A673 (cell line): ENCODE data around the gene MSANTD1. TPM values are rescaled to one million over a fixed set of nuclear protein-coding genes. Genes with fewer than 3 reads are reported as not detected.

Experiments used
- BruUV-seq: library from RNA; stranded (reverse); fragments of 400-500 nt; replicated peaks from 2 replicates; lab custom pipeline; 2021; lab: Mats Ljungman, UMichigan
- CTCF ChIA-PET: fragments of 300-600 bp; sonication (Branson Sonifier 250); formaldehyde crosslinking; loops from one replicate; lab custom pipeline; 2022; ENCODE audit warnings: antibody characterized with exemption; lab: Charles Lee
- POLR2A ChIA-PET: fragments of 300-600 bp; sonication (Branson Sonifier 250); formaldehyde crosslinking; loops from one replicate; lab custom pipeline; 2022; ENCODE audit warnings: antibody characterized with exemption; ENCODE audit not compliant: low non-redundant PET; lab: Charles Lee
- DNase-seq: peaks from one replicate; pipeline ENCODE4 v3.0.0-alpha.2; 2015; ENCODE audit warnings: low spot score
- H3K27ac ChIP-seq: fragments of 200-600 bp; sonication (generic); 2 replicates; pipeline ENCODE4 v1.5.1; 2016; ENCODE audit warnings: mixed run types, low read depth, mild to moderate bottlenecking, mixed read lengths, antibody characterized with exemption, low read length; ENCODE audit not compliant: poor library complexity, severe bottlenecking
- H3K27me3 ChIP-seq: fragments of 200-600 bp; sonication (generic); replicated peaks from 2 replicates; pipeline ENCODE4 v1.6.1; 2017; ENCODE audit warnings: mixed run types, low read depth, mild to moderate bottlenecking, mixed read lengths, antibody characterized with exemption, low read length; ENCODE audit not compliant: insufficient read depth, poor library complexity
- H3K36me3 ChIP-seq: fragments of 200-600 bp; sonication (generic); 2 replicates; pipeline ENCODE4 v1.6.1; 2016; ENCODE audit warnings: mixed run types, mild to moderate bottlenecking, mixed read lengths, antibody characterized with exemption, low read length; ENCODE audit not compliant: insufficient read depth, poor library complexity, severe bottlenecking
- H3K4me1 ChIP-seq: fragments of 200-600 bp; sonication (generic); 2 replicates; pipeline ENCODE4 v1.6.1; 2017; ENCODE audit warnings: mixed run types, mild to moderate bottlenecking, mixed read lengths, antibody characterized with exemption, low read length; ENCODE audit not compliant: insufficient read depth, poor library complexity, severe bottlenecking
- H3K4me3 ChIP-seq: fragments of 200-600 bp; sonication (generic); 2 replicates; pipeline ENCODE4 v1.5.1; 2016; ENCODE audit warnings: low read depth, mixed run types, mild to moderate bottlenecking, mixed read lengths, low read length; ENCODE audit not compliant: poor library complexity, severe bottlenecking
- H3K9me3 ChIP-seq: fragments of 200-600 bp; sonication (generic); 2 replicates; pipeline ENCODE4 v1.6.1; 2016; ENCODE audit warnings: mixed run types, low read depth, mild to moderate bottlenecking, mixed read lengths, antibody characterized with exemption, low read length; ENCODE audit not compliant: poor library complexity, severe bottlenecking
- EZH2 ChIP-seq: fragments of 200-600 bp; sonication (generic); IDR thresholded peaks from 2 replicates; pipeline ENCODE4 v1.6.1; 2017; ENCODE audit warnings: borderline replicate concordance, low read depth, mild to moderate bottlenecking, mixed read lengths, antibody characterized with exemption, low read length; ENCODE audit not compliant: poor library complexity, severe bottlenecking
- intact Hi-C: fragments of 100-400 bp; cut with micrococcal nuclease; formaldehyde crosslinking; loops from one replicate; pipeline ENCODE4 v1.10.0; 2022; ENCODE audit not compliant: unreplicated experiment
- total RNA-seq: library from RNA; stranded (reverse); gene quantifications from 2 replicates; pipeline ENCODE4 v1.2.3, GENCODE V29; 2021
- TF ChIP-seq, protein P1 (sequence below): fragments of 300-800, 200-600 bp; sonication (generic); conservative IDR thresholded peaks from 2 replicates; pipeline ENCODE4 v1.5.1; 2017; ENCODE audit warnings: low read depth, mild to moderate bottlenecking, antibody characterized with exemption, low read length, moderate library complexity, mixed read lengths

The MSANTD1 gene
- total RNA-seq, 1 experiment from 2014 or later, result 2.3 TPM

DNA sequence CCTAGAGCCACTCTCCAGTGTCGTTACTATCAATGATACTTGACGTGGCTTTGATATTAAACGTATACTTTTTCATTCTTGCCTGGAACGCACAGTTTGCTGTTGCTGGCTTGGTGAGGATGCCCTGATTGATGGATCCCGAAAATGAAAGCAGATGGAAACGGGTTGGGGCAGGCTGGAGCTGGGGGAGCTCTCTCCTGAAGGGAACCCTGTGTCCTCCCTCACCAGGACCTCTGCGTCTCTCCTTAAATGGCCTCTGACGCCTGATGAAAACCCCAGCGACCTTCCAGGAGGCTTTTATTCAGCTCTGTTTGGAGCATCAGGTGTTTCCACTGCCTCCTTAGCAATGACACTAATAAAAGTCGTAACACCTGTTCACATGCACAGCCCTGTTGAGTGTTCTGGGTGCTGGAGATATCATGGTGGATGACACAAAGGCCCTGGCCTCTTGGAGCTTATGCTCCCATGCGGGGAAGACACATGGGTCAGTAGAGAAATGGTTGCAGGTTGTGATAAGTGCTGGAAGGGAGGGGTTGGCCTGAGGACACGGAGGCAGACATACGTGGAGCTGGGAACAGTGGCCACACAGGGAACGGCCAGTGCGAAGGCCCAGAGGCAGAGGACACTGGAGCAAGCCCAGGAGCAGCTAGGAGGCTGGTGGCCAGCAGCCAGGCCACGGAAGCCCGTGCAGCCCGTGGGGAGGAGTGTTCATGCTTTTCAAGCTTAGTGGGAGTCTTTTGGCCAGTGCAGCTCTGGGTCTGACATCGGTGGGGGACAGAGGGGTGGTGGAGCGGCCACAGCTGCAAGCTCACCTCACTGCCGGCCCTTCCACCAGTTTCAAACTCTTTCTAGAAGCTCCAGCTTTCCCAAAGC is 7.5 kb downstream of the MSANTD1 start:
- Histone ChIP-seq H3K4me1 (no peaks in the 10 kb centered on the region), H3K36me3 (no peaks in the 10 kb centered on the region), H3K4me3 (no peak overlapping the region), H3K9me3 (no peaks in the 10 kb centered on the region), H3K27me3 (no peaks in the 10 kb centered on the region), H3K27ac (no peak overlapping the region)
- BruUV-seq, result no TSS peak
- CTCF ChIA-PET, result no interaction called here
- DNase-seq, result no peak
- intact Hi-C loops, result no loop called here
- POLR2A ChIA-PET, result no interaction called here
- no peak for TF ChIP-seq EZH2
- TF ChIP-seq, protein P1, sequence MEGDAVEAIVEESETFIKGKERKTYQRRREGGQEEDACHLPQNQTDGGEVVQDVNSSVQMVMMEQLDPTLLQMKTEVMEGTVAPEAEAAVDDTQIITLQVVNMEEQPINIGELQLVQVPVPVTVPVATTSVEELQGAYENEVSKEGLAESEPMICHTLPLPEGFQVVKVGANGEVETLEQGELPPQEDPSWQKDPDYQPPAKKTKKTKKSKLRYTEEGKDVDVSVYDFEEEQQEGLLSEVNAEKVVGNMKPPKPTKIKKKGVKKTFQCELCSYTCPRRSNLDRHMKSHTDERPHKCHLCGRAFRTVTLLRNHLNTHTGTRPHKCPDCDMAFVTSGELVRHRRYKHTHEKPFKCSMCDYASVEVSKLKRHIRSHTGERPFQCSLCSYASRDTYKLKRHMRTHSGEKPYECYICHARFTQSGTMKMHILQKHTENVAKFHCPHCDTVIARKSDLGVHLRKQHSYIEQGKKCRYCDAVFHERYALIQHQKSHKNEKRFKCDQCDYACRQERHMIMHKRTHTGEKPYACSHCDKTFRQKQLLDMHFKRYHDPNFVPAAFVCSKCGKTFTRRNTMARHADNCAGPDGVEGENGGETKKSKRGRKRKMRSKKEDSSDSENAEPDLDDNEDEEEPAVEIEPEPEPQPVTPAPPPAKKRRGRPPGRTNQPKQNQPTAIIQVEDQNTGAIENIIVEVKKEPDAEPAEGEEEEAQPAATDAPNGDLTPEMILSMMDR, result no peak

DNA sequence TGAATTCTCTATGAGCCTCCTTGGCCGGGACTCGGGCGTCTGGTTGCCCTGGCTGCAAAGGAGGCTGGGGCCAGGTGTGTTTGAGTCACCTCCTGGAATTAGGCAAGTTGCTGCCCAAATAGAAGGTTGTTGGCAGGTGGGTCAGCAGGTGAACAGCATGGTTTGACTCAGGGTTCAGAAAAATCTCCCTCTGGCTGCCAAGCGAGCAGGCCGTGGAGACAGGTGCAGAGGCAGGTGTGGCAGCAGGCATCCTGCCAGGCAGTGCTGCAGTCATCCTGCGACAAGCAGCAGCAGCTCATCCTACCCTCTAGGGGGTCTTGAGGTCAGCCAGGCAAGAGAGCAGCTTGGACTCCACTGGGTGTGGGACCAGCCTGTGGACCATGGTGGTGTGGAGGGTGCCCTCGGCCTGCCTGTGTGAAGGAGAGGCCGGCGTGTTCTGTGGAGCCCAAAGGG is 8.2 kb downstream of the MSANTD1 start:
- intact Hi-C loops, result no loop called here
- Histone ChIP-seq H3K27ac (no peak overlapping the region), H3K9me3 (no peaks in the 10 kb centered on the region), H3K4me1 (no peaks in the 10 kb centered on the region), H3K36me3 (no peaks in the 10 kb centered on the region), H3K4me3 (no peak overlapping the region), H3K27me3 (no peaks in the 10 kb centered on the region)
- CTCF ChIA-PET, result no interaction called here
- no peak for TF ChIP-seq EZH2
- TF ChIP-seq, protein P1, result no peak
- POLR2A ChIA-PET, result no interaction called here
- DNase-seq, result no peak
- BruUV-seq, result no TSS peak

DNA sequence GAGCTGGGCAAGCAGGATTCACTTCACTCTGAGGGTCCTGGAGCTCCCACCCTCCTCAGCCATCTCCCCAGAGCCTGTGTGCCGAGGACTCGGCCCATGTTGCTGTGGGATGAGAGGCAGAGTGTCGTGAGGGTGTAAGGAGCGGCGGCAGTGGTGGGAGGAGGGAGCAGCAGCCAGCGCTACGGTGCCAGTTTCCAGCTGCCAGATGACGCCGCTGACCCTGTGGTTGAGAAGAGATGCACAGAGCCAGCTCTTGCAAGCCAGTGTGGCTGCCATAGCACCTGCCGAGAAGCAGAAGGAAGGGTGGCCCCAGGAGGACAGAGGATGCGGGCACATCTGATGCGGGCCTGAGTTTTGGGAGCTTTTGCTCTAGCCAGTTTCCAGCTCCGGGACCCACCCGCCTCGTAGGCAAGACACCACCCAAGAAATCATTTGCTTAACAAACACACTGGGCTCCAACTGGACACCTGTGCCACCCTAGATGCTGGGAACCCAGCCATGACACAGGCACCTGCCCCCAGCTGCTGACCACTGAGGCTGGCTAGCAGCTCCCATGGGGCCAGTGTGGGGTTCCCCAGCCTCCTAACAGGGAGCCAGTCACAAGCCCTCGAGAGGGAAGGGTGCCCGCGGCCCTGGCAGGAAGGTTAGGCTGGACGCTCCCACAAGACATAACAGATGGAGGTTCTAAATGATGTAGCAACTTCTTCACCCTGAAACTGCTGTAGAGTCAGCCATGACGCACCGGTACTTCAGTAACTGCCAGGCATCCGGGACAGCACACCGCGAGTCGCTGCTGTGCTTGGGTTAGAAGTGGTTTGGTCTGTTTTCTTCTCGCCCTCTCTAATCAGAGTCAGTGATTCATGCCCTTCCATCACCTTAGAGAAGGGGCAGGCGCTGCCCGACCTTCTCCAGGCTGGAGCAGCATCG is 8.9 kb downstream of the MSANTD1 start:
- H3K27me3 ChIP-seq, result no peaks in the 10 kb centered on the region
- ChIA-PET POLR2A (no interaction called here), CTCF (no interaction called here)
- no peak for DNase-seq
- no peak overlapping the region for H3K4me3 ChIP-seq
- intact Hi-C loops, result no loop called here
- H3K36me3 ChIP-seq, result no peaks in the 10 kb centered on the region
- no peaks in the 10 kb centered on the region for H3K4me1 ChIP-seq
- no peak overlapping the region for H3K27ac ChIP-seq
- TF ChIP-seq, protein P1, result no peak
- no TSS peak for BruUV-seq
- no peaks in the 10 kb centered on the region for H3K9me3 ChIP-seq
